Stimulated activated CD4-positive, alpha-beta T cell treated with anti-CD3 and anti-CD28 coated beads, Interleukin-12 subunit alpha, Interleukin-12 subunit beta, amount 100 ng/mL, for 48 hours (primary cell): ENCODE measurements around the gene MRFAP1.
"Not testable (repeated sequence)": the region's sequence is repeated elsewhere in the genome, so short reads cannot be mapped to it uniquely, and the experiment has no call there.

Experiments
- DNase-seq, 3 donors: peaks; one replicate each; pipeline ENCODE4 v3.0.0-alpha.2; 2020; ENCODE audit warnings: low read depth in 2 of 3, low spot score in 1 of 3

The MRFAP1 gene

DNA sequence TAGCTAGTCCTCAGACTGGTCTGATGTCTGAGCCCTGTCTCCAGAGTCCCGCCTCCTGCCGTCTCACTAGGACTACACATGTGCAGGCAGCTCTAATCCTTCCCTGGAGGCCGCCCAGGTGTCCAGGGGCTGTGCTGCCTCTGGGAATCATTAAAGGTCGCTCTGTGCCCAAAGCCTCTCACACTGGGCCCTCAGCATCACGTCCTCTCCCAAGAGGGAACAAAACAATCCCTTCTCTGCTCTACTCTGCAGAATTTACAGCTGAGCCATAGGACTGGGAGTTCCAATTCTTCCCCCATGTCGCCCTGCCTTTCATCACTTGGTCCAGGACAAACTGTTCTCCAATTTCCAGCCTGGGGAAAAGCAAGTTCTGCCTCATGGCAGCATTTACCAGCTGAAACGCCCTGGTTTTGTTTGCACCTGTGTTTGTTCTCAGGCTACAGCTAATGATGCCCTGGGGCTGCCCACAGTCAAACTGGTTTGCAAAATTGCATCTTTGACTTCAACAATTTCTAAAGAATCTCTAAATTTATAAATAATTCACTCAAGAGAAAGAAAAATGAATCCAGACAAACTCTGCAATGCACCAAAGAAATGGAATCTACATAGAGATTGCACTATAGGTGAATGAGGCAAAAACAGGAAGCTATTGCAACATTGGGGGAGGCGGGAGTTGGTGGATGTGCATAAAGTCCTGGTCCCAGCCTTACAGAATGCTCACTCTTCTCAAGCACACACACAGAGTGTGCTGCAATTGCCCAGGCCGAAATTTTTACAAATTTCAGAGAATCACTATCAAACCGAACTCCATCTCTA is 7.2 kb upstream of the MRFAP1 start:
- DNase-seq = no peak

GRCh38 chr4:6634746-6635145 is 5.7 kb upstream of the MRFAP1 start:
- DNase-seq = no peak

GRCh38 chr4:6639137-6639680 is 1.3 kb upstream of the MRFAP1 start:
- no peak for DNase-seq

DNA sequence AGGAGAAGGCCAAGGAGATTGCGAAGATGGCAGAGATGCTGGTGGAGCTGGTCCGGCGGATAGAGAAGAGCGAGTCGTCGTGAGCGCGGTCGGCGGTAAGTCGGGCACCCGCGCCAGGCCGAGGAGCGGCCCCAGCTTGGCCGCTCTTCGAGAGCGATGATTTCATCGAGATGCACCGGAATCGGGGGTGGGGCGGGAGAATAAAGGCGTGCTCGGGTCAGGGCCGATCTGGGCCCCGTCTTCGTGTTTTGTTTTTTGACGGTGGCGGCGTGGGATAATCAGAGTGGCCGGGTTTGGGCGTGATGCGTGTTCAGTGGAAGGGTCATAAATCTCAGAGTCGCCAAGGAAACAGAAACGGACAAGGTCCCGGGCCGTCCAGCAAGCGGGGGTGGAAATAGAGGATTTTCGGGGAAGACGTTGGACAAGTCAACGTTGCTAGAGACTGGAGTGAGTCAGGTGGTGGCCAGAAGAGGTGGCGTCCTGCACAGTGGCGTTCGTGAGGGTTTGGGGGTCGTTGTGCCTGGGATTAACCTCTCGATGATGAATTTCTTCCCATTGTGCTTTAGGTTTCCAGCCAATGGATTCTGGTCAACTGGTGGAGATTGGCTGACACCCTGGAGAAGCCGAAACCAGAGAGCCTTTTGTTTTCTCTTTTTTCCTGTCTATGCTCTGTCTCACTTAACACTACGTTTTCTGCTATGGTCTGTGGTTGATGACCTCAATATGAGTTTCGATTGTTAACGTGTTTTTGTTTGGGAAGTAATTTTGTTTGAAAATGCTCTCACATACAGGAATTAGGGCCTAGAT is 882 bp downstream of the MRFAP1 start:
- DNase-seq = peak in 2 of 3 donors; percentile 20 to 33

GRCh38 chr4:6641971-6642320 is 1.5 kb downstream of the MRFAP1 start:
- DNase-seq = no peak

DNA sequence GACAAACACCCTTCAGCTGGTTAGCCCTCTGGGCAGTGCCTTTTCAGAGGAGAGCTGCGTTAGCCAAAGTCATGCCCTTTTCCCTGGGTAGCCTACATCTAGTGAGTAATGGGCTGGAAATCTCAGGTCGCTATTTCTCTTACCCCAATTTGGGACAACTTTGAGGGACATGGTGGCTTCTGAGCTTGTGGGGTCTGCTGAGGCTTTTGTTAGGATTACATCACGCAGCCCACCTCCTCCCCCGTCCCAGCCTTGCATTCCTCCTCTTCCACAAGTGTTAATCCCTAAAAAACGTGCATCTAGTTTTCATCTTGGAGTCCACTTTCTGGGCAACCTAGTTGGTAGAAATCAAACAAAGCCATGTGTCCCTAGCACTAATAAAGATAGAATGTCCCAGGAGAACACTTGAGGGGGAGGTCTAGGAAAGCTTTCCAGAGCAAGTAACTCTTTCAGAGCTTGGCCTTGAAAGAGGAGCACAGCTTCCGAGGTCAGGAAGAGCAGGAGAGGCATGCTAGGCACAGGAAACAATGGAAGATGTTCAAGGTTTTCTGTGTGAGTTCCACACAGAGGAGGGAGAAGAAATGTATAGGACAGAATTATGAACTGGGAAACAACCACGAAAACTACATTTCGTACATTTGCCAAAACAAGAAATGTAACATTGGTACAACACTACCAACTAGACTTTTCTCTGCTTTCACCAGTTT is 2.8 kb downstream of the MRFAP1 start:
- DNase-seq = no peak

DNA sequence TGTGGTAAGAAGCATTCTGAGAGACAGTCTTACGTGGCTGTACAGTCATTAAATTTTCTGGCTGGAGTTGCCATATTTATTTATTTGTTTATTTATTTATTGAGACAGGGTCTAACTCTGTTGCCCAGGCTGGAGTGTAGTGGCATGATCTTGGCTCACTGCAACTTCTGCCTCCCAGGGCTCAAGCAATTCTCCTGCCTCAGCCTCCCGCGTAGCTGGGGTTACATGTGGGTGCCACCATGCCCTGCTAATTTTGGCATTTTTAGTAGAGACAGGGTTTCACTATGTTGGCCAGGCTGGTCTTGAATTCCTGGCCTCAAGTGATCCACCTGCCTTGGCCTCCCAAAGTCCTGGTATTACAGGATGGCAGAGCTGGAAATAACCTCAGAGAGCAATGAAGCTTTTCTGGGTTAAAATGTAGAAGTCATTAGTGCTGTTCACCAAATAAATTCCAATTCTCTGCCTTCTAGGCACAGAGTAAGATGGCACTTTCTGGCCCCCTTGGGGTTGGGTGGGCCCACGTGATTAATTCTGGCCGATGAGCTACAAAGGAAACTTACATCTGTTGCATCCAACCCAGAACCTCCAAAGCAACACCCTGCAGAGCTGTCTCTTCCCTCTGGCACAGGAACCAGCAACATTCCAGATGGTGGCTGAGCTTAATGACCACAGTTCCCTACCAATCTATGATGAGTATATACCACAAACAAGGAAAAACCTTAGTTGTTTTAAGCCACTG is 4.5 kb downstream of the MRFAP1 start:
- DNase-seq = no peak

- no peak for DNase-seq
These were observed 6.7 kb downstream of the MRFAP1 start for GRCh38 chr4:6647169-6647568.

- no peak for DNase-seq
These were observed 7.2 kb downstream of the MRFAP1 start for GRCh38 chr4:6647582-6648230.

DNA sequence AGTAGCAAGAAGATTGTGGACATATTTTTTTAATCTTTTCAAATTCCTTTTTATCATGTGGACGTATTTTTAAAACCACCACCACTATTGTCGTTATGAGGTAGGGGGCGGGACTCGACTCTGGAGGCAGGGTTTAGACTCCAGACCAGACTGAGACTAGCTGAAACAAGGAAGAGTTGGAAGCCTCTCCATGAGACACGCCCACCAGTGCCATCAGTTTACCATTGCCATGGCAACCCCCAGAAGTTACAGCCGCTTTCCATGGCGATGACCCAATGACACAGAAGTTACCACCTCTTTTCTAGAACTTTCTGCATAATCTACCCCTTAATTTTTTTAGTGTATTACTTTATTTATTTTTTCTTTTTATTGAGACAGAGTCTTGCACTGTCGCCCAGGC is 8.7 kb downstream of the MRFAP1 start:
- no peak for DNase-seq

DNA sequence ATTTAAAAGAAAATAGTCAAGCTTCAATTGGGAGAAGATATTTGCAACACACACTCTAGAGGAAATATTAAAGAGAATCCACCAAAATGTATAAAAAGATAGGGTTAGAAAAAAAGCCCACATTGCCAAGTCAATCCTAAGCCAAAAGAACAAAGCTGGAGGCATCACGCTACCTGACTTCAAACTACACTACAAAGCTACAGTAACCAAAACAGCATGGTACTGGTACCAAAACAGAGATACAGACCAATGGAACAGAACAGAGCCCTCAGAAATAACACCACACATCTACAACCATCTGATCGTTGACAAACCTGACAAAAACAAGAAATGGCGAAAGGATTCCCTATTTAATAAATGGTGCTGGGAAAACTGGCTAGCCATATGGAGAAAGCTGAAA is 13.7 kb downstream of the MRFAP1 start:
- not testable (repeated sequence) for DNase-seq

DNA sequence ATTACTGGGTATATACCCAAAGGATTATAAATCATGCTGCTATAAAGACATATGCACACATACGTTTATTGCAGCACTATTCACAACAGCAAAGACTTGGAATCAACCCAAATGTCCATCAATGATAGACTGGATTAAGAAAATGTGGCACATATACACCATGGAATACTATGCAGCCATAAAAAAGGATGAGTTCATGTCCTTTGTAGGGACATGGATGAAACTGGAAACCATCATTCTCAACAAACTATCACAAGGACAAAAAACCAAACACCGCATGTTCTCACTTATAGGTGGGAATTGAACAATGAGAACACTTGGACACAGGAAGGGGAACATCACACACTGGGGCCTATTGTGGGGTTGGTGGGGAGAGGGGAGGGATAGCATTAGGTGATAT is 14.8 kb downstream of the MRFAP1 start:
- not testable (repeated sequence) for DNase-seq

DNA sequence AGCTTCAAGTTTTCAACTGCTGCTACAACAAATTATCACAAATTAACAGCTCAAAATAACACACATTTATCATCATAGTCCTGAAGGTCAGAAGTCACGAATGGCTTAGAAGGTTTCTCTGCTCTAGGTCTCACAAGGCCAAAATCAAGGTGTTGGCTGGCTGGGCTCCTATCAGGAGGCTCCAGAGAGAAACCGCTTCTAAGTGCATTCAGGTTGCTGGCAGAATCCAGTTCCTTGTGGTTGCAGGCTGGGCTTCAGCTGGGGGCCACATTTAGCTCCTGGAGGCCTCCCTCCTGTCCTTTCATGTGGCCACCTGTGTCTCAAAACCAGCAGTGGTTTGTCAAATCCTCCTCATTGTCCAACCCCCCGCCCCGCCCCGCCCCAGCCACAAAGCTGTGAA is 15.4 kb downstream of the MRFAP1 start:
- DNase-seq = no peak

- DNase-seq = no peak
These were observed 17.0 kb downstream of the MRFAP1 start for GRCh38 chr4:6657242-6658208.

DNA sequence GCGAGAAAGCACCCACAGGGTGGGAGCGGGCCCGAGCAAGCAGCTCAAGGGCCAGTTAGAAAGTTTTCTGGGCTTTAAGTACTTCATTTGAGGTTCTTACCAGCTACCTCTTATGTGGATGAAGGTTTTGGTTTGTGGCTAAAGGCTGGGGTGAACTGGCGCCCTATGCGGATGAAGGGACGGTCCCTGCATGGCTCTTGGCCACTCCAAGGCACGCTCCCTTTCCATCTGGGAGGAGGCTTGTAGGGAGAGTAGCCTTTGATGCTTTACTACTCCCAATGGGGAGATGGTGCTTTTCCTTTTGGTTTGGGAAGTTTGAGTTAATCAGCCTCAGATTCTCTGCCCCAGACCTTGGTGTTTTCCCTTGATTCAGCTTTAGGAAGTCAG is 17.7 kb downstream of the MRFAP1 start:
- DNase-seq = no peak

DNA sequence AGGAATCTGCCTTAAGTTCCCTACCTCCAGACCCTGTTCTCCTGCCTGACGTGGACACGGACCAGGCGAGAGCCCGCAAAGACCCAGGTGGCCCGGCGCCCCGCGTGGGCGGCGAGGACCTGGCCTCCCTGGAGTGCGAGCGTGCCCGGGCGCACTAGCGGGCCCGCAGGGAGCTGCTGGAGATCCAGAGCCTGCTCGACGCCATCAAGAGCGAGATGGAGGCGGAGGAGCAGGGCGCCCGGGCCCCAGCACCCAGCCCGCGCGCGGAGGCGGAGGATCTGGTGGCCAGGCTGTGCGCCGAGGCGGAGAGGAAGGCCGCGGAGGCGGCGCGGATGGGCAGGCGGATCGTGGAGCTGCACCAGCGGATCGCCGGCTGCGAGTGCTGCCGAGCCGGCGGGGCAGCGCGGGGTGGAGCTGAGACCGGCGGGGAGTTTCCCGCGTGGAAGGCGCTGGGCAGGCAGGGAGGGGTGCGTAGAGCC is 18.2 kb downstream of the MRFAP1 start:
- DNase-seq = peak in 1 of 3 donors; percentile 39

GRCh38 chr4:6659897-6660296 is 19.4 kb downstream of the MRFAP1 start:
- no peak for DNase-seq

DNA sequence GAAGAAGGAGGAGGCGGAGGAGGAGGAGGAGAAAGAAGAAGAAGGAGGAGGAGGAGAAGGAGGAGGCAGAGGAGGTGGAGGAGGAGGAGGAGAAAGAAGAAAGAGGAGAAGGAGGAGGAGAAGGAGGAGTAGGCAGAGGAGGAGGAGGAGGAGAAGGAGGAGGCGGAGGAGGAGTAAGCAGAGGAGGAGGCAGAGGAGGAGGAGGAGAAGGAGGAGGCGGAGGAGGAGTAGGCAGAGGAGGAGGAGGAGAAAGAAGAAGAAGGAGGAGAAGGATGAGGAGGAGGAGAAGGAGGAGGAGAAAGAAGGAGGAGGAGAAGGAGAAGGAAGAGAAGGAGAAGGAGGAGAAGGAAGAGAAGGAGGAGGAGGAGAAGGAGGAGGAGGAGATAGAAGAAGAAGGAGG is 19.9 kb downstream of the MRFAP1 start:
- no peak for DNase-seq

GRCh38 chr4:6662591-6662990 is 22.1 kb downstream of the MRFAP1 start:
- no peak for DNase-seq
